OCI-LY7 (cell line): ENCODE data around the gene KBTBD12. TPM values are rescaled to one million over a fixed set of nuclear protein-coding genes. Genes with fewer than 3 reads are reported as not detected.

Source experiments
- BruUV-seq: library from RNA; stranded (reverse); fragments of 400-500 nt; replicated peaks from 2 replicates; lab custom pipeline; 2021; lab: Mats Ljungman, UMichigan
- CTCF ChIA-PET: fragments of 300-600 bp; sonication (Branson Sonifier 250); formaldehyde crosslinking; loops from one replicate; lab custom pipeline; 2022; ENCODE audit warnings: antibody characterized with exemption; ENCODE audit not compliant: unreplicated experiment; lab: Charles Lee
- POLR2A ChIA-PET: fragments of 300-600 bp; sonication (Branson Sonifier 250); formaldehyde crosslinking; loops from one replicate; lab custom pipeline; 2022; ENCODE audit warnings: antibody characterized with exemption; lab: Charles Lee
- DNase-seq: peaks from one replicate; pipeline ENCODE4 v3.0.0-alpha.2; 2015; ENCODE audit warnings: low spot score
- H2AFZ ChIP-seq: fragments of 200-600 bp; sonication (generic), shearing (Covaris generic); 2 replicates; pipeline ENCODE4 v1.6.1; 2014; ENCODE audit warnings: mild to moderate bottlenecking, antibody characterized with exemption, low read length, moderate library complexity
- H3K27ac ChIP-seq: fragments of 200-600 bp; sonication (generic); 2 replicates; pipeline ENCODE4 v1.5.1; 2014; ENCODE audit warnings: mixed run types, low read depth, mild to moderate bottlenecking, moderate library complexity, low read length, inconsistent platforms; ENCODE audit not compliant: poor library complexity, severe bottlenecking
- H3K36me3 ChIP-seq: fragments of 200-600 bp; sonication (generic); 2 replicates; pipeline ENCODE4 v1.6.1; 2014; ENCODE audit warnings: mild to moderate bottlenecking, antibody characterized with exemption, low read length, moderate library complexity, mixed read lengths; ENCODE audit not compliant: insufficient read depth
- H3K4me1 ChIP-seq: fragments of 200-600 bp; sonication (generic); 2 replicates; pipeline ENCODE4 v1.5.1; 2014; ENCODE audit warnings: mild to moderate bottlenecking, low read length; ENCODE audit not compliant: insufficient read depth, poor library complexity, severe bottlenecking
- H3K4me2 ChIP-seq: fragments of 200-600 bp; sonication (generic); 2 replicates; pipeline ENCODE4 v1.6.1; 2014; ENCODE audit warnings: mild to moderate bottlenecking, low read length
- H3K4me3 ChIP-seq: fragments of 200-600 bp; sonication (generic); 2 replicates; pipeline ENCODE4 v1.5.1; 2014; ENCODE audit warnings: mild to moderate bottlenecking, low read depth, low read length; ENCODE audit not compliant: poor library complexity, severe bottlenecking
- H3K79me2 ChIP-seq: fragments of 200-600 bp; sonication (generic); 2 replicates; pipeline ENCODE4 v1.6.1; 2016; ENCODE audit warnings: low read depth, mild to moderate bottlenecking, low read length, moderate library complexity, mixed read lengths; ENCODE audit not compliant: insufficient read depth
- H3K9me2 ChIP-seq: fragments of 200-600 bp; sonication (generic); 2 replicates; pipeline ENCODE4 v1.6.1; 2016; ENCODE audit warnings: mild to moderate bottlenecking, low read length, mixed read lengths; ENCODE audit not compliant: insufficient read depth
- H3K9me3 ChIP-seq: fragments of 200-600 bp; sonication (generic); 2 replicates; pipeline ENCODE4 v1.6.1; 2014; ENCODE audit warnings: mild to moderate bottlenecking, mixed run types, low read length, mixed read lengths
- H4K20me1 ChIP-seq: fragments of 200-600 bp; sonication (generic); 2 replicates; pipeline ENCODE4 v1.6.1; 2014; ENCODE audit warnings: mild to moderate bottlenecking, antibody characterized with exemption, low read length, moderate library complexity, mixed read lengths; ENCODE audit not compliant: insufficient read depth
- CTCF ChIP-seq: fragments of 200-600 bp; sonication (generic); conservative IDR thresholded peaks from 2 replicates; pipeline ENCODE4 v1.5.1; 2014; ENCODE audit warnings: mild to moderate bottlenecking, antibody characterized with exemption, low read length, moderate library complexity, mixed read lengths
- EZH2phosphoT487 ChIP-seq: fragments of 200-600 bp; sonication (generic); IDR thresholded peaks from 2 replicates; pipeline ENCODE4 v1.6.1; 2018; ENCODE audit warnings: low read depth, borderline replicate concordance, mild to moderate bottlenecking, mixed run types, antibody characterized with exemption, low read length, moderate library complexity, mixed read lengths
- intact Hi-C: fragments of 100-400 bp; cut with micrococcal nuclease; formaldehyde crosslinking; loops from one replicate; pipeline ENCODE4 v1.10.0; 2022; ENCODE audit not compliant: unreplicated experiment
- total RNA-seq, 2 experiments: library from RNA; depleted of rRNA in 1 of 2; stranded (reverse); fragments of >200 nt in 1 of 2; shearing (Covaris generic) in 1 of 2; gene quantifications; 2 replicates each; pipeline ENCODE4 v1.2.3, GENCODE V29; 2014 to 2022

The KBTBD12 gene
- total RNA-seq, 2 experiments from 2014 or later, result not detected

- TF ChIP-seq EZH2phosphoT487 (no peak), CTCF (no peak)
- H3K4me2 ChIP-seq, result no peak overlapping the region
- H3K9me3 ChIP-seq, result no peaks in the 10 kb centered on the region
- CTCF ChIA-PET, result no interaction called here
- BruUV-seq, result no TSS peak
- POLR2A ChIA-PET, result no interaction called here
- intact Hi-C loops, result no loop called here
- no peak overlapping the region for H3K4me3 ChIP-seq
- H3K27ac ChIP-seq, result no peak overlapping the region
- no peaks in the 10 kb centered on the region for H3K4me1 ChIP-seq
- H2AFZ ChIP-seq, result no peak overlapping the region
- H3K9me2 ChIP-seq, result no peaks in the 10 kb centered on the region
- H4K20me1 ChIP-seq, result no peaks in the 10 kb centered on the region
- DNase-seq, result no peak
- H3K36me3 ChIP-seq, result no peaks in the 10 kb centered on the region
- no peaks in the 10 kb centered on the region for H3K79me2 ChIP-seq
Measured at GRCh38 chr3:127990461-127990860, 75.4 kb downstream of the KBTBD12 start.

GRCh38 chr3:127991251-127991650, 76.2 kb downstream of the KBTBD12 start:
- intact Hi-C loops, result no loop called here
- no peak for TF ChIP-seq CTCF
- no peak for TF ChIP-seq EZH2phosphoT487
- Histone ChIP-seq H3K27ac (no peak overlapping the region), H3K9me3 (no peaks in the 10 kb centered on the region), H3K4me1 (no peaks in the 10 kb centered on the region), H3K9me2 (no peaks in the 10 kb centered on the region), H3K4me3 (no peak overlapping the region), H2AFZ (no peak overlapping the region), H3K79me2 (no peaks in the 10 kb centered on the region), H4K20me1 (no peaks in the 10 kb centered on the region), H3K36me3 (no peaks in the 10 kb centered on the region), H3K4me2 (no peak overlapping the region)
- CTCF ChIA-PET, result no interaction called here
- POLR2A ChIA-PET, result interaction anchor here (0.6 kb wide), 1 partner anchor 25 kb away, joined by 3 read pairs; no protein-coding TSS in a partner anchor
- no TSS peak for BruUV-seq
- no peak for DNase-seq

GRCh38 chr3:127991681-127992080, 76.6 kb downstream of the KBTBD12 start:
- POLR2A ChIA-PET, result interaction anchor here (0.6 kb wide), 1 partner anchor 25 kb away, joined by 3 read pairs; no protein-coding TSS in a partner anchor
- no peaks in the 10 kb centered on the region for H3K4me1 ChIP-seq

More at GRCh38 chr3:127991681-127992080, 76.6 kb downstream of the KBTBD12 start:
- Histone ChIP-seq H3K4me3 (no peak overlapping the region), H3K36me3 (no peaks in the 10 kb centered on the region), H2AFZ (no peak overlapping the region), H3K9me3 (no peaks in the 10 kb centered on the region), H3K9me2 (no peaks in the 10 kb centered on the region), H3K79me2 (no peaks in the 10 kb centered on the region), H3K4me2 (no peak overlapping the region), H3K27ac (no peak overlapping the region), H4K20me1 (no peaks in the 10 kb centered on the region)
- CTCF ChIA-PET, result no interaction called here
- BruUV-seq, result no TSS peak
- DNase-seq, result no peak
- intact Hi-C loops, result no loop called here
- no peak for TF ChIP-seq EZH2phosphoT487
- no peak for TF ChIP-seq CTCF
